Naive thymus-derived CD8-positive, alpha-beta T cell (primary cell): Measurements from ENCODE around the gene NT5M. TPM values are rescaled to one million over a fixed set of nuclear protein-coding genes. Genes with fewer than 3 reads are reported as not detected.
"Not testable (repeated sequence)": the region's sequence is repeated elsewhere in the genome, so short reads cannot be mapped to it uniquely, and the experiment has no call there.

Experiments used
- ATAC-seq, 2 donors: fragments of 150-1000 bp; cut with Tn5 transposase in 1 of 2; sonication (Bioruptor Pico), chemical (Tn5 transposase) in 1 of 2; 1 replicate in 1 of 2; 2 replicates in 1 of 2; pipeline ENCODE4 v1.10.0; 2021; ENCODE audit warnings: mild to moderate bottlenecking in 2 of 2, moderate library complexity in 2 of 2
- POLR2A ChIA-PET: fragments of 350-600 bp; sonication (Branson Sonifier 250); formaldehyde crosslinking; loops from one replicate; lab custom pipeline; 2021; ENCODE audit warnings: antibody characterized with exemption; lab: Charles Lee
- DNase-seq, 10 donors: peaks; one replicate each; pipeline versions ENCODE4 v3.0.0 to v3.0.0-alpha.2; 2020 to 2022
- H3K27ac Mint-ChIP-seq, 10 donors: one replicate each; pipeline ENCODE4 v1.8.0; 2020 to 2022; ENCODE audit warnings: mild to moderate bottlenecking in 10 of 10, mixed read lengths in 10 of 10, moderate library complexity in 4 of 10, inconsistent platforms in 1 of 10
- H3K27me3 Mint-ChIP-seq, 5 donors: one replicate each; pipeline ENCODE4 v1.8.0; 2021 to 2022; ENCODE audit warnings: mixed read lengths in 5 of 5
- H3K36me3 Mint-ChIP-seq, 3 donors: one replicate each; pipeline ENCODE4 v1.8.0; 2020 to 2022; ENCODE audit warnings: mixed read lengths in 3 of 3, mild to moderate bottlenecking in 2 of 3, inconsistent platforms in 1 of 3
- H3K4me1 Mint-ChIP-seq, 4 donors: one replicate each; pipeline ENCODE4 v1.8.0; 2021 to 2022; ENCODE audit warnings: mixed read lengths in 4 of 4
- H3K4me3 Mint-ChIP-seq, 10 donors: one replicate each; pipeline ENCODE4 v1.8.0; 2020 to 2022; ENCODE audit warnings: mild to moderate bottlenecking in 10 of 10, mixed read lengths in 10 of 10, moderate library complexity in 6 of 10, inconsistent platforms in 1 of 10
- H3K9me3 Mint-ChIP-seq, 9 donors: one replicate each; pipeline ENCODE4 v1.8.0; 2020 to 2022; ENCODE audit warnings: mixed read lengths in 9 of 9, mild to moderate bottlenecking in 3 of 9, inconsistent platforms in 1 of 9, moderate library complexity in 1 of 9
- polyA plus RNA-seq, 3 donors: library from polyadenylated mRNA; unstranded; fragments of 300-500 nt; fragmentation: Illumina TruSeq; gene quantifications; one replicate each; pipeline ENCODE4 v1.2.3, GENCODE V29; 2021
- total RNA-seq, 8 experiments: library from RNA in 2 of 8; stranded (reverse) in 2 of 8; gene quantifications; one replicate each; pipeline ENCODE4 v1.2.3 and lab custom pipeline; 2021 to 2026

Gene NT5M
- total and polyA plus RNA-seq, 5 experiments from 2014 or later: 1.5 to 5.5 (median 1.9) TPM

DNA sequence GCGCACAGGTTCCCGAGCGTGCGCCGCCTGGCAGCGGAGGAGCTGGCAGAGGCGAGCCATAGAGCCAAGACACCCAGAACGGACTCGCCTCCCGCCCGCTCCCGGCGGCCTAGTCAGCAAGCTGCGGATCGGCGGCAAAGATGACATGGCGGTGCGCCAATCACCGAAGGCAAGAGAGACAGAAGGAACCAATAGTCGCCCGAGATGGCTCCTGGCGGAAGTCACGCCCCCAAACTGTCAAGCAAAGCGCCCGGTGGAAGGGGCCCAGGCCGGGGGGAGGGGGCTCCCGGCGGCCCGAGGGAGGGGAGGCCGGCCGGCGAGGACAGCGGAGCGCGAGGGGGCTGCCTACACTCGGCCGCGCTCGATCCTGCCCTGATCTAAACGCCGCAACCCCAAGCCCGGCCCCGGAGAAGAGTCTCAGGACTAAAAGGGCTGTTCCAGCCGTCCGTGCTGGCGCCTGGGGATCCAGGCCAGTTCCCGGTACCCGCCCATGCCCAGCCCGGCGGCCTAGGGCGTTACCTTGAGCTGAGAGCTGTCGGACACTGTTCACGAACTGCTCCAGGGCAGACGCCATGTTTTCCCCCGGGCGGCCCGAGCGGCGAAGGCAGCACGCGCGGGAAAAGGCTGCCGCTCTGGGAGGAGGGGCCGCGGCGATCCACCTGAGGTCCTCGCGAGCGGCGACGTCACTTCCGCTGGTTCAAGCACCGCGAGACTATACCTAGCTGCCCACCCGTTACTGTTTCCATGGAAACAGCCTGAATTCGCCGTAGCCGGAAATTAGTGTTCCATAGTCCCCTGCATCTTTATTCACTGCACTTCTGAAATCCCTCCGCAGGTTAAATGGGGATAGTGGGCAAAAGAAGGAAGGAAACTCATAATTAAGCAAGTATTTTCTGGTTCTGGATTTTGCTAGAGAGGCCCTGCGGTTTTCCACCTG is 22.3 kb upstream of the NT5M start, which contains the start of gene COPS3:
Gene COPS3 (minus strand): TSS at position 634 of the 937 bp plus-strand sequence. CDS start 60 bp downstream, at position 574.
- H3K27ac Mint-ChIP-seq: peak within 1 kb of the TSS; percentile 92 to 99 (median 96)
- no peaks in the 10 kb centered on the region for H3K27me3 Mint-ChIP-seq
- ATAC-seq: peak; percentile 89 to 92
- no peaks in the 10 kb centered on the region for H3K9me3 Mint-ChIP-seq
- H3K4me3 Mint-ChIP-seq: peak within 1 kb of the TSS; percentile 87 to 98 (median 92)
- DNase-seq: peak; percentile 94 to 99 (median 97)
- peaks cover 0 to 19% (median 0%) of the 10 kb centered on the region in 3 donors for H3K36me3 Mint-ChIP-seq
- peaks cover 14 to 51% (median 43%) of the 10 kb centered on the region in 4 donors for H3K4me1 Mint-ChIP-seq
- POLR2A ChIA-PET: interaction anchor here (0.6 to 2.8 kb wide), 12 partner anchors 9 to 171 kb away, joined by 3 to 11 read pairs (median 4); partner anchors contain the start of gene FLCN

DNA sequence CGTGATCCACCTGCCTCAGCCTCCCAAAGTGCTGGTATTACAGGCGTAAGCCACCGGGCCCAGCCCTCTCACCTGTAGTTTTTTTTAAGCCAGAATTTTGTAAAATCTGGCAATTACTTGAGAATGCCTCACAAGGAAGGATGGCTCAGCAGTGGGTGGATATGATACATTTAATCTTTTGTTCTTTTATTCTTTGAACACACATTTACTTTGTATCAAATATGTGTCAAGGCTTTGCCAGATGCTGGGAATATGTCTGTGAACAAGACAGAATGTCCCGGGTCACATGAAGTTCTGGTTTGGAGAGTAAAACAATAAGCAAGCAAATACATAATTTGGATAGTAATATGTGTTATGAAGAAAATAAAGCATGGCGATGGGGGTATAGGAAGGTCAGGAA is 17.2 kb upstream of the NT5M start:
- H3K27me3 Mint-ChIP-seq: no peaks in the 10 kb centered on the region

DNA sequence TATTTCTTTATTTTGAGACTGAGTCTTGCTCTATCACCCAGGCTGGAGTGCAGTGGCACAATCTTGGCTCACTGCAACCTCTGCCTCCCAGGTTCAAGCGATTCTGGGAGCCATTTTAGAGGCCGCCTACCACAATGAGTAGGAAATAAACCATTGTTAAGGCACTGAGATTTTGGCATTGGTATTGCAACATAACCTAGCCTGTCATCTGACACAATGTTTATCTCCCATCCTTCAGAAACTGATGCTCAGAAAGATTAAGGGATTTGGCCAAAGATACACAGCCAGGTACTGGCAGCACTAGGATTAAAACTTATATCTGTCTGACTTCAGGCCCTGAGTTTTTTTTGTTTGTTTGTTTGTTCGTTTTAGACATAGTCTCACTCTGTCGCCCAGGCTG is 14.1 kb upstream of the NT5M start:
- DNase-seq (no peak), ATAC-seq (no peak)
- no peaks in the 10 kb centered on the region for H3K9me3 Mint-ChIP-seq
- H3K27me3 Mint-ChIP-seq: no peaks in the 10 kb centered on the region
- H3K4me3 Mint-ChIP-seq: no peak overlapping the region
- no peak overlapping the region for H3K27ac Mint-ChIP-seq
- POLR2A ChIA-PET: no interaction called here
- no peaks in the 10 kb centered on the region for H3K36me3 Mint-ChIP-seq
- no peaks in the 10 kb centered on the region for H3K4me1 Mint-ChIP-seq

More for the DNA sequence above, 17.2 kb upstream of the NT5M start:
- Mint-ChIP-seq H3K9me3 (no peaks in the 10 kb centered on the region), H3K36me3 (no peaks in the 10 kb centered on the region), H3K4me3 (no peak overlapping the region), H3K4me1 (peaks cover 7 to 14% (median 10%) of the 10 kb centered on the region in 4 donors), H3K27ac (no peak overlapping the region)
- POLR2A ChIA-PET: interaction anchor here (0.7 kb wide), 1 partner anchor 99 kb away, joined by 3 read pairs; no protein-coding TSS in a partner anchor
- no peak for ATAC-seq
- DNase-seq: no peak

DNA sequence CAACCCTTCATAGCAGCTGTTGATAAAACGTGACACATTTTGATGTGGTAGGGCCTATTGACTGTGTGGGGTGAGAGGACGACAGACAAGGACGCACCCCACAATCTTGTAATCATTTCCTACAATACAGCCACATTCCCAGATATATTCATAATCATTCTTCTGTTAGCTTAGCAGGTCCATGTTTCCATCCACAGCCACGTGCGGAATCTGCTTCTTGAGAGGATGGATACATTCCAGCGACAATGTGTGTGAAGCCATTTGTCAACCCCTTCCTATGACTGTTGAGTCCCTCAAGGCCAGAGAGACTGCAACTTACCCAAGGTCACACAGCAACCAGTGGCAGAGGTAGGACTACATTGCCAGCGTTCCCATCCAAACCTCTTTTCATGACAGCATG is 13.5 kb upstream of the NT5M start:
- Mint-ChIP-seq H3K27me3 (no peaks in the 10 kb centered on the region), H3K36me3 (no peaks in the 10 kb centered on the region), H3K4me3 (no peak overlapping the region), H3K9me3 (no peaks in the 10 kb centered on the region), H3K4me1 (no peaks in the 10 kb centered on the region), H3K27ac (no peak overlapping the region)
- no peak for DNase-seq
- no peak for ATAC-seq
- POLR2A ChIA-PET: interaction anchor here (1.0 kb wide), 1 partner anchor 9 kb away, joined by 3 read pairs; the partner anchor contains the start of gene COPS3

DNA sequence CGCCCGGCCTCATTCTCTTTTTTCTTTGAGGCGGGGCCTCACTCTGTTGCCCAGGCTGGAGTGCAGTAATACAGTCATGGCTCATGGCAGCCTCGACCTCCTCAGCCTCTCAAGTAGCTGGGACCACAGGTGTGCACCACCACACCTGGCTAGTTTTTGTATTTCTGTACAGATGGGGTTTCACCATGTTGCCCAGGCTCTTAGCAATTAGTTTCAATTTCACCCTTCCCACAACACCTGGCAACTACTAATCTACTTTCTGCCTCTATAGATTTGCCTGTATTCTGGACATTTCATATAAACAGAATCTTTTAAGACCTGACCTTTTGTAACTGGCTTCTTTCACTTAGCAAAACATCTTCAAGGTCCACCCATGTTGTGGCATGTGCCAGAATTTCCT is 8.0 kb upstream of the NT5M start:
- POLR2A ChIA-PET: no interaction called here
- H3K27ac Mint-ChIP-seq: no peak overlapping the region
- peaks cover 0 to under 1% (median under 1%) of the 10 kb centered on the region in 4 donors for H3K4me1 Mint-ChIP-seq
- H3K36me3 Mint-ChIP-seq: no peaks in the 10 kb centered on the region
- ATAC-seq: no peak
- H3K4me3 Mint-ChIP-seq: no peak overlapping the region
- DNase-seq: no peak
- no peaks in the 10 kb centered on the region for H3K9me3 Mint-ChIP-seq
- H3K27me3 Mint-ChIP-seq: no peaks in the 10 kb centered on the region

- Mint-ChIP-seq H3K27me3 (no peaks in the 10 kb centered on the region), H3K36me3 (no peaks in the 10 kb centered on the region)
Measured at GRCh38 chr17:17297217-17297616, 6.0 kb upstream of the NT5M start.

DNA sequence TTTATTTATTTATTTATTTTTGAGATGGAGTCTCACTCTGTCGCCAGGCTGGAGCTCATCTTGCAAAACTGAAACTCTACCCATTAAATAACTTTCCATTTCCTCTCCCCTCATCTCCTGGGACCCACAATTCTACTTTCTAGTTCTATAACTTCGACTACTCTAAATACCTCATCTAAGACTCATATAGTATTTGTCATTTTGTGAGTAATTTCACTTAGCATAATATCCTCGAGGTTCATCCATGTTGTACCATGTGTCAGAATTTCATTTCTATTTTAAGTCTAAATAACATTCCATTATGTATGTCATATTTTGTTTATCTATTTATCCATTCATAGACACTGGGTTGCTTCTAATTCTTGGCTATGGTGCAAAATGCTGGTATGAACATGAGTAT is 5.1 kb upstream of the NT5M start:
- no peak overlapping the region for H3K27ac Mint-ChIP-seq
- no peak for ATAC-seq
- no peaks in the 10 kb centered on the region for H3K27me3 Mint-ChIP-seq
- H3K36me3 Mint-ChIP-seq: no peaks in the 10 kb centered on the region
- no peak for DNase-seq
- POLR2A ChIA-PET: no interaction called here
- no peaks in the 10 kb centered on the region for H3K9me3 Mint-ChIP-seq
- H3K4me3 Mint-ChIP-seq: no peak overlapping the region
- H3K4me1 Mint-ChIP-seq: peaks cover 0 to 14% (median 8%) of the 10 kb centered on the region in 4 donors

More at GRCh38 chr17:17297217-17297616, 6.0 kb upstream of the NT5M start:
- no peak overlapping the region for H3K27ac Mint-ChIP-seq
- no peak overlapping the region for H3K4me3 Mint-ChIP-seq
- ATAC-seq: no peak
- DNase-seq: no peak
- no peaks in the 10 kb centered on the region for H3K9me3 Mint-ChIP-seq
- POLR2A ChIA-PET: no interaction called here
- peaks cover 0 to 9% (median 2%) of the 10 kb centered on the region in 4 donors for H3K4me1 Mint-ChIP-seq

DNA sequence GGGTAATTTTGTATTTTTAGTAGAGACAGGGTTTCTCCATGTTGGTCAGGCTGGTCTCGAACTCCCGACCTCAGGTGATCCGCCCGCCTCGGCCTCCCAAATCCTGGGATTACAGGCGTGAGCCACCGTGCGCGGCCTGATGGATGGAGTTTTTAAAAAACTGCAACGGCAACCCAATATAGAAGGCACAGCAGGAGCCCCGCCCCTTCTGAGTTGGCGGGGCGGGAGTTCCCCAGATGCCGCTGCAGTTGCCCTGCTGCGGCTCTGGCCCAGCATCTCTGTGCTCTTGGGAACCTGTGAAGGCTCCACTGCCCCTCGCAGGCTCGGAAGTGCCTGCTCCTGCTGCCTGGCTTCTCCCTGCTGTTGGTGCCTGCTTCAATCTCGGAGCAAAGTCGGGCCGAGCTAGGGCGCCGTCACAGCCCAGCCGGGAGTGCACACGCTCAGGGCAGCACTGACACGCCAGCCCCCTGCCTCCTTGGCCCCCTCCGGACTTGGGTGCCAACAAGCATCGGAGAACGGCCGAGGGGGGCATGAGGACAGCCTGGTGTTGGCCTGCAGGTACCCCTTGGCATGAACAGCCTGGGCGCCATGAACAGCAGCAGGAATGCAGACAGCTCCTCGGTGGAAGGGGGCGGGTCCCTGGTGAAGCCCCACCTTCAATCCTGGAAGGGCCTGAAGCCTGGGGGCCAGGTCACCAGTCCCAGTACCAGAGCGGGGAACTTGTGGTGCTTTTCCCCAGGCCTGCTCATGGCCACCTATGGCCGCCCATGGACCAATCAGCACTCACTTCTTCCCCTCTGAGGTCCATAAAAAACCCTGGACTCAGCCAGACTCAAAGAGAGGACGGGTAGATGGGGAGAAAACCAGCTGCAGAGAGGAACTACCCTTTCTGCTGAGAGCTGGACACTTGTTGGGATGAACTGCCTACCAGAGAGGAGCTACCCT is 2.3 kb upstream of the NT5M start:
- ATAC-seq (peak; percentile 48 to 52), DNase-seq (peak in 7 of 10 donors; percentile 33 to 54 (median 39))
- peak overlapping the region; percentile 33 to 71 (median 60) for H3K4me3 Mint-ChIP-seq
- no peaks in the 10 kb centered on the region for H3K27me3 Mint-ChIP-seq
- H3K4me1 Mint-ChIP-seq: peaks cover 12 to 34% (median 29%) of the 10 kb centered on the region in 4 donors
- POLR2A ChIA-PET: interaction anchor here (0.5 to 2.6 kb wide), 4 partner anchors 17 to 672 kb away, joined by 3 to 7 read pairs (median 3); partner anchors contain the start of genes COPS3, DRC3 and TOM1L2
- peak overlapping the region in 2 of 10 donors; percentile 11 to 43 for H3K27ac Mint-ChIP-seq
- no peaks in the 10 kb centered on the region for H3K9me3 Mint-ChIP-seq
- no peaks in the 10 kb centered on the region for H3K36me3 Mint-ChIP-seq

DNA sequence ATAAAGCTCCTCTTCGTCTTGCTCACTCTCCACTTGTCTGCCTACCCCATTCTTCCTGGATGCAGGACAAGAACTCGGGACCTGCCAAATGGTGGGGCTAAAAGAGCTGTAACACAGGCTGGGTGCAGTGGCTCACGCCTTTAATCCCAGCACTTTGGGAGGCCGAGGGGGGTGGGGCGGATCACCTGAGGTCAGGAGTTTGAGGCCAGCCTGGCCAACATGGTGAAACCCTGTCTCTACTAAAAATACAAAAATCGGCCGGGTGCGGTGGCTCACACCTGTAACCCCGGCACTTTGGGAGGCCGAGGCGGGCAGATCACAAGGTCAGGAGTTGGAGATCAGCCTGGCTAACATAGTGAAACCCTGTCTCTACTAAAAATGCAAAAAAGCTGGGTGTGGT is 1.5 kb upstream of the NT5M start:
- H3K9me3 Mint-ChIP-seq, H3K27ac Mint-ChIP-seq, DNase-seq, H3K36me3 Mint-ChIP-seq, H3K27me3 Mint-ChIP-seq, ATAC-seq: not testable (repeated sequence)
- POLR2A ChIA-PET: interaction anchor here (0.8 to 2.6 kb wide), 3 partner anchors 18 to 671 kb away, joined by 3 to 7 read pairs (median 3); partner anchors contain the start of genes COPS3, DRC3 and TOM1L2
- Mint-ChIP-seq H3K4me1 (peaks cover 12 to 39% (median 32%) of the 10 kb centered on the region in 4 donors), H3K4me3 (peak overlapping the region in 5 of 10 donors; percentile 20 to 85 (median 66))

DNA sequence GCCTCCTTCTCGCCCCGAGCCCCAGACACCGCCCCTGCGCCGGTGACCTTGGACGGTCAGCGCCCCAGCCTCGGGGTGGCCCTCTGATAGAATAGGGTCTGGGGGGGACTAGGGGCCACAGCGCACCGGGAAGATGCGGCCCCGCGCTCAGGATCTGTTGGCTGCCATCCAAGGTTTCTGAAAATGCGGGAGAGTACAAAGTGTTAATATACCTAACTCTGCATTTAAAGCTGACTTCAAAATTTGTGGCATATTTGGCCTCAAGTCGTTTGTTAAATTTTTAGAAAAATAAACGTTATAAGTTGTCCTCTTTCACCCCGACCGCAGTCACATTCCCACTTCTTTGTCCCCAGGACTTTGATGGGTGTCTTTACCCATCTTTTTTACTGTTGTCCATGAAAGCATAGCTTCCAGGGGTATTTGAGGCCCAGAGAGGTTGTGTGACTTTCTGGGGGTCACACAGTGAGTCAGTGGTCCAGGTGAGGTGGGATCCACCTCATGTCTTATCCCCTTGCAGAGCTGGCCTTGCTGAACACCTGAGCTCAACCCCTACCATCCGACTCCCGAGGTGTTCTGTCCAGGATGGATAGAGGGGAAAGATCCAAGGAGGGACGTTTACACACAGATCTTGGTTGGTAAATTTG is 796 bp downstream of the NT5M start:
- Mint-ChIP-seq H3K4me3 (peak overlapping the region; percentile 79 to 90 (median 84)), H3K27ac (peak overlapping the region; percentile 25 to 93 (median 88)), H3K4me1 (peaks cover 12 to 39% (median 32%) of the 10 kb centered on the region in 4 donors), H3K36me3 (no peaks in the 10 kb centered on the region), H3K27me3 (no peaks in the 10 kb centered on the region), H3K9me3 (no peaks in the 10 kb centered on the region)
- DNase-seq (no peak), ATAC-seq (no peak)
- POLR2A ChIA-PET: interaction anchor here (0.6 to 1.4 kb wide), 2 partner anchors 19 to 24 kb away, joined by 6 to 11 read pairs; partner anchors contain the start of gene COPS3

DNA sequence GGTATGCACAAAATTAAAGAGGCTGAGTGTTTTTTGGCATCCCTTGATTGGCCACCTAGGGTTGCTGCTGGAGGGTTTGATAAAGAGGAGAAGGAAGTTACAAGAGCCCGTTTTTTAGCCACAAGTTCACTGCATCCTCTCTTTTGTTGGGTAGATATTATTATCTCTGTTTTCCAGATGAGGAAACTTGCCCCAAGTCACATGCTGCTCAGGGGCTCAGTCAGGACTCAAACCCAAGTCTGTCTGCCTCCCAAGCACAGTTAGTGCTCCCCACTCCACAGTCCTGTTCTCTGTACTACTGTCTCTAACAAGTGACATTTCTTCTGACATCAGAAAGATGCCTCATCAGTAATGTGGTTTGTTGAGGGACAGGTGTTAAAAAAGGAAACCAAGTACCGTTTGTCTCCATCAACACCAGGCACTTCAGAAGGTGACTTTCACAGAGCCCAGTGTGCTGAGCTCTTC is 1.4 kb downstream of the NT5M start:
- ATAC-seq: peak; percentile 33 to 59

More for the DNA sequence above, 1.4 kb downstream of the NT5M start:
- peaks cover 0 to 5% (median 0%) of the 10 kb centered on the region in 3 donors for H3K36me3 Mint-ChIP-seq
- H3K27ac Mint-ChIP-seq: peak overlapping the region; percentile 25 to 93 (median 88)
- POLR2A ChIA-PET: interaction anchor here (0.6 to 1.6 kb wide), 3 partner anchors 19 to 24 kb away, joined by 6 to 11 read pairs (median 6); partner anchors contain the start of gene COPS3
- peak overlapping the region; percentile 79 to 90 (median 84) for H3K4me3 Mint-ChIP-seq
- peak in 6 of 10 donors; percentile 12 to 58 (median 44) for DNase-seq
- H3K9me3 Mint-ChIP-seq: no peaks in the 10 kb centered on the region
- peaks cover 12 to 39% (median 32%) of the 10 kb centered on the region in 4 donors for H3K4me1 Mint-ChIP-seq
- no peaks in the 10 kb centered on the region for H3K27me3 Mint-ChIP-seq
